Stomach (tissue), 4 donors: ENCODE results near the gene PCDHA6.

Experiments
- CTCF ChIP-seq, 7 experiments: fragments of 450-650 bp in 4 of 7; fragments of 200-600 bp in 3 of 7; sonication (generic) in 3 of 7; IDR thresholded peaks; one replicate each; pipeline ENCODE4 v1.5.1; 2016 to 2019; ENCODE audit warnings: antibody characterized with exemption in 7 of 7, control low read depth in 2 of 7, mild to moderate bottlenecking in 1 of 7
- EP300 ChIP-seq: sonication (generic); formaldehyde crosslinking; IDR thresholded peaks from one replicate; pipeline ENCODE4 v1.6.1; 2017; ENCODE audit warnings: antibody characterized with exemption
- POLR2A ChIP-seq, 4 donors: fragments of 450-650 bp; IDR thresholded peaks; one replicate each; pipeline ENCODE4 v1.6.1; 2016; ENCODE audit warnings: antibody characterized with exemption in 4 of 4, control low read depth in 2 of 4, mild to moderate bottlenecking in 1 of 4, moderate library complexity in 1 of 4
- POLR2AphosphoS5 ChIP-seq, 3 donors: sonication (generic); formaldehyde crosslinking; IDR thresholded peaks; one replicate each; pipeline ENCODE4 v1.6.1; 2016; ENCODE audit warnings: antibody characterized with exemption in 3 of 3

- TF ChIP-seq CTCF (IDR thresholded peaks at IDR 0.05) (peak in 2 of 7 experiments; percentile 27 to 28), POLR2A (IDR thresholded peaks at IDR 0.05) (no peak), POLR2AphosphoS5 (IDR thresholded peaks at IDR 0.05) (no peak), EP300 (no peak)
These were observed 20.7 kb upstream of the PCDHA6 start, which contains the start of gene PCDHA4 for GRCh38 chr5:140806834-140807775.
